Smooth muscle cell (in vitro differentiated cells): ENCODE results near the gene HES4. TPM values are rescaled to one million over a fixed set of nuclear protein-coding genes. Genes with fewer than 3 reads are reported as not detected.

Experiments used
- DNase-seq: peaks from one replicate; lab custom pipeline; 2025; ENCODE audit not compliant: unreplicated experiment; lab: John Stamatoyannopoulos, UW
- H2AFZ ChIP-seq: fragments of 200-600 bp; sonication (generic); 2 replicates; pipeline ENCODE4 v1.6.0; 2016; ENCODE audit warnings: antibody characterized with exemption, low read depth, mild to moderate bottlenecking
- H3F3A ChIP-seq: fragments of 200-600 bp; sonication (generic); 2 replicates; pipeline ENCODE4 v1.6.0; 2017; ENCODE audit warnings: antibody characterized with exemption, low read depth
- H3K27ac ChIP-seq: fragments of 200-600 bp; sonication (generic); 2 replicates; pipeline ENCODE4 v1.5.1; 2016; ENCODE audit warnings: low read depth, mild to moderate bottlenecking
- H3K27me3 ChIP-seq: fragments of 200-600 bp; sonication (generic); 2 replicates; pipeline ENCODE4 v1.6.1; 2016; ENCODE audit warnings: low read depth, mild to moderate bottlenecking
- H3K36me3 ChIP-seq: fragments of 200-600 bp; sonication (generic); 2 replicates; pipeline ENCODE4 v1.5.1; 2016; ENCODE audit warnings: low read depth
- H3K4me1 ChIP-seq: fragments of 200-600 bp; sonication (generic); 2 replicates; pipeline ENCODE4 v1.5.1; 2016; ENCODE audit warnings: low read depth
- H3K4me2 ChIP-seq: fragments of 200-600 bp; sonication (generic); 2 replicates; pipeline ENCODE4 v1.6.0; 2016; ENCODE audit warnings: mild to moderate bottlenecking
- H3K4me3 ChIP-seq: fragments of 200-600 bp; sonication (generic); 2 replicates; pipeline ENCODE4 v1.5.1; 2016; ENCODE audit warnings: mild to moderate bottlenecking
- H3K79me2 ChIP-seq: fragments of 200-600 bp; sonication (generic); 2 replicates; pipeline ENCODE4 v1.6.0; 2016; ENCODE audit warnings: low read depth, mild to moderate bottlenecking
- H3K9ac ChIP-seq: fragments of 200-600 bp; sonication (generic); 2 replicates; pipeline ENCODE4 v1.6.0; 2016; ENCODE audit warnings: low read depth
- H3K9me3 ChIP-seq: fragments of 200-600 bp; sonication (generic); replicated peaks from 2 replicates; pipeline ENCODE4 v1.5.1; 2016; ENCODE audit warnings: low read depth
- H4K20me1 ChIP-seq: fragments of 200-600 bp; sonication (generic); 2 replicates; pipeline ENCODE4 v1.6.0; 2016; ENCODE audit warnings: low read depth
- CTCF ChIP-seq: fragments of 200-600 bp; sonication (generic); IDR thresholded peaks from 2 replicates; pipeline ENCODE4 v1.5.1; 2017; ENCODE audit warnings: borderline replicate concordance, mild to moderate bottlenecking, antibody characterized with exemption; ENCODE audit not compliant: insufficient read depth, poor library complexity, severe bottlenecking
- WGBS: methylation state at CpG from one replicate; pipeline ENCODE4 v1.1.7; 2016; ENCODE audit warnings: low lambda C conversion rate; 5-methylcytosine and 5-hydroxymethylcytosine counted together
- polyA plus RNA-seq: library from polyadenylated mRNA; unstranded; fragments of >200 nt; fragmentation: Nextera tagmentation; extraction: Ambion mirVana; gene quantifications from 2 replicates; pipeline ENCODE4 v1.2.1, GENCODE V29; 2016
- total RNA-seq: library from RNA; depleted of rRNA; stranded (reverse); fragments of >200 nt; gene quantifications from 2 replicates; pipeline ENCODE4 v1.2.3, GENCODE V29; 2014

HES4 gene
- 33.8 and 57.0 TPM in 2 replicates for total RNA-seq
- polyA plus RNA-seq, result 72.0 and 82.1 TPM in 2 replicates

GRCh38 chr1:999725-1000356 is at the start of gene HES4:
Gene HES4 (minus strand): TSS chr1:1000097. CDS start chr1:999973, 124 bp downstream.
- peak; percentile 89 for DNase-seq
- Histone ChIP-seq H3K4me2 (peak within 1 kb of the TSS; percentile 99), H3F3A (no peaks in the 10 kb centered on the region), H3K4me3 (peak within 1 kb of the TSS; percentile 70), H3K27me3 (no peaks in the 10 kb centered on the region), H2AFZ (peak within 1 kb of the TSS; percentile 58), H3K79me2 (peaks cover 3% of the 10 kb centered on the region), H3K27ac (peak within 1 kb of the TSS; percentile 94), H3K9ac (peak within 1 kb of the TSS; percentile 88), H3K36me3 (no peaks in the 10 kb centered on the region), H3K9me3 (no peaks in the 10 kb centered on the region), H4K20me1 (peaks cover 33% of the 10 kb centered on the region), H3K4me1 (peaks cover 5% of the 10 kb centered on the region)
- 2% methylated on average over 80 of the region's 95 CpGs for WGBS
- no peak for TF ChIP-seq CTCF

GRCh38 chr1:1048765-1049164 is 48.9 kb upstream of the HES4 start:
- Histone ChIP-seq H3K36me3 (no peaks in the 10 kb centered on the region), H3K27me3 (no peaks in the 10 kb centered on the region), H3F3A (no peaks in the 10 kb centered on the region), H3K4me3 (no peak overlapping the region), H2AFZ (no peak overlapping the region), H3K9me3 (no peaks in the 10 kb centered on the region), H3K9ac (no peak overlapping the region), H4K20me1 (no peaks in the 10 kb centered on the region), H3K4me2 (no peak overlapping the region), H3K79me2 (no peaks in the 10 kb centered on the region), H3K27ac (no peak overlapping the region), H3K4me1 (no peaks in the 10 kb centered on the region)
- DNase-seq, result no peak
- TF ChIP-seq CTCF, result no peak
- 95% methylated on average over 23 of the region's 28 CpGs for WGBS

GRCh38 chr1:1047963-1048362 is 48.1 kb upstream of the HES4 start:
- no peak for TF ChIP-seq CTCF
- Histone ChIP-seq H4K20me1 (peaks cover 2% of the 10 kb centered on the region), H3K4me2 (no peak overlapping the region), H3K27ac (no peak overlapping the region), H3K9ac (no peak overlapping the region), H3F3A (no peaks in the 10 kb centered on the region), H2AFZ (no peak overlapping the region), H3K79me2 (no peaks in the 10 kb centered on the region), H3K4me3 (no peak overlapping the region), H3K4me1 (no peaks in the 10 kb centered on the region), H3K9me3 (no peaks in the 10 kb centered on the region), H3K27me3 (no peaks in the 10 kb centered on the region), H3K36me3 (no peaks in the 10 kb centered on the region)
- DNase-seq, result no peak
- whole genome bisulfite sequencing, result 90% methylated on average over 2 of the region's 25 CpGs

- Histone ChIP-seq H2AFZ (no peak overlapping the region), H3K4me3 (no peak overlapping the region), H3K27me3 (no peaks in the 10 kb centered on the region), H3F3A (no peaks in the 10 kb centered on the region), H3K4me1 (no peaks in the 10 kb centered on the region), H3K79me2 (no peaks in the 10 kb centered on the region), H3K36me3 (no peaks in the 10 kb centered on the region), H3K27ac (no peak overlapping the region), H3K4me2 (no peak overlapping the region), H3K9me3 (no peaks in the 10 kb centered on the region), H3K9ac (no peak overlapping the region), H4K20me1 (peaks cover 8% of the 10 kb centered on the region)
- no peak for DNase-seq
- no peak for TF ChIP-seq CTCF
- 97% methylated on average over 19 of the region's 19 CpGs for WGBS
Measured at GRCh38 chr1:1047407-1047806, 47.5 kb upstream of the HES4 start.
